Testis (tissue), 2 donors: Measurements from ENCODE around the gene AVL9.

Source experiments
- CTCF ChIP-seq, 3 experiments: fragments of 450-650 bp in 2 of 3; fragments of 200-600 bp in 1 of 3; sonication (generic) in 1 of 3; IDR thresholded peaks; one replicate each; pipeline ENCODE4 v1.5.1; 2016 to 2019; ENCODE audit warnings: antibody characterized with exemption in 3 of 3, mild to moderate bottlenecking in 2 of 3, moderate library complexity in 1 of 3
- POLR2A ChIP-seq: fragments of 450-650 bp; IDR thresholded peaks from one replicate; pipeline ENCODE4 v1.6.1; 2017; ENCODE audit warnings: antibody characterized with exemption, mild to moderate bottlenecking, moderate library complexity

GRCh38 chr7:32513210-32513609, 17.9 kb downstream of the AVL9 start:
- no peak for TF ChIP-seq POLR2A
- TF ChIP-seq CTCF (IDR thresholded peaks at IDR 0.05), result no peak
